H1 (cell line): Measurements from ENCODE around the gene SLC24A3. TPM values are rescaled to one million over a fixed set of nuclear protein-coding genes. Genes with fewer than 3 reads are reported as not detected.

Source experiments
- POLR2A ChIP-seq, 2 experiments: IDR thresholded peaks; 1 replicate in 1 of 2; 2 replicates in 1 of 2; pipeline ENCODE4 v1.6.1; 2011; ENCODE audit warnings: low read depth in 2 of 2, low read length in 2 of 2, mild to moderate bottlenecking in 2 of 2; ENCODE audit errors: control extremely low read depth in 1 of 2
- RNF2 ChIP-seq: fragments of 200-900, 300-1000 bp; sonication (generic); IDR thresholded peaks from 2 replicates; pipeline ENCODE4 v1.7.1; 2016; ENCODE audit warnings: borderline replicate concordance, low read depth, mild to moderate bottlenecking, antibody characterized with exemption, low read length; ENCODE audit not compliant: poor library complexity, severe bottlenecking; ENCODE audit errors: missing control alignments
- TBP ChIP-seq: IDR thresholded peaks from 2 replicates; pipeline ENCODE4 v1.6.1; 2011; ENCODE audit warnings: low read depth, low read length, improper control_type of control experiment
- TCF12 ChIP-seq: IDR thresholded peaks from 2 replicates; pipeline ENCODE4 v1.6.1; 2011; ENCODE audit warnings: low read depth, mild to moderate bottlenecking, low read length
- polyA plus RNA-seq, 7 experiments: library from polyadenylated mRNA; depleted of rRNA in 3 of 7; stranded (reverse) in 5 of 7; unstranded in 2 of 7; fragments of >200 nt in 5 of 7; fragments of 200-250 nt in 2 of 7; gene quantifications; 1 replicate in 5 of 7; 2 replicates in 1 of 7; 4 replicates in 1 of 7; pipeline versions ENCODE4 v1.2.1 to v1.2.3, GENCODE V29; 2011 to 2013; ENCODE audit warnings: missing spikeins in 2 of 7, mixed read lengths in 2 of 7
- total RNA-seq: library from RNA; stranded (reverse); fragmentation: NEBNext Ultra II Directional; extraction: Animal tissue kit (Norgen Biotek cat#: 25700); gene quantifications from 2 replicates; pipeline ENCODE4 v1.2.1, GENCODE V29; 2021
- TF ChIP-seq, protein P1 (sequence below), 3 experiments: IDR thresholded peaks; 1 replicate in 2 of 3; 2 replicates in 1 of 3; pipeline versions ENCODE4 v1.5.1 to v1.6.1; 2011; ENCODE audit warnings: low read length in 3 of 3, mild to moderate bottlenecking in 3 of 3, inconsistent platforms in 2 of 3, low read depth in 1 of 3, moderate library complexity in 1 of 3; ENCODE audit not compliant: insufficient read depth in 1 of 3; ENCODE audit errors: control extremely low read depth in 1 of 3

Gene SLC24A3
- total and polyA plus RNA-seq, 2 of the 8 experiments (the other 6 are each of a cell fraction or from before 2014, with no cell fraction given) = 4.5 to 6.3 TPM

DNA sequence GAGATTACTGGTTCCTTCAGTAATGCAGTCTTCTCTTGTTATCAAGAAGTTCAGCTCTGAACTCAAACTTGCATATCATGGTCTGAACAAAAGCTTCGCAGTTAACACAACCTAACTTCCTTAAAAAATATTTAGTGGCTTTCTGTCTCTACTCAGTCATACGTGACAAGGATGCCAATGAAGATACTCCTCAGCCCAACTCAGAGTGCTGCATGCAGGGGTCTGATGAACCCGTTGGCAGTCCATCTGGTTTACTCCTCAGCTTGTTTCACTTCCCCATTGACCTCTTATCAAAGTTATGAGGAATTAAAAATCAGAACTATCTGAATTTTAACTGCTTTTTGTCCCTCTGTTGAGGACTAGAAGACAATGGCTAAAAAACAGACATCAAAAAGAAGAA lies 489.0 kb downstream of the SLC24A3 start (continued):
- TF ChIP-seq, protein P1, sequence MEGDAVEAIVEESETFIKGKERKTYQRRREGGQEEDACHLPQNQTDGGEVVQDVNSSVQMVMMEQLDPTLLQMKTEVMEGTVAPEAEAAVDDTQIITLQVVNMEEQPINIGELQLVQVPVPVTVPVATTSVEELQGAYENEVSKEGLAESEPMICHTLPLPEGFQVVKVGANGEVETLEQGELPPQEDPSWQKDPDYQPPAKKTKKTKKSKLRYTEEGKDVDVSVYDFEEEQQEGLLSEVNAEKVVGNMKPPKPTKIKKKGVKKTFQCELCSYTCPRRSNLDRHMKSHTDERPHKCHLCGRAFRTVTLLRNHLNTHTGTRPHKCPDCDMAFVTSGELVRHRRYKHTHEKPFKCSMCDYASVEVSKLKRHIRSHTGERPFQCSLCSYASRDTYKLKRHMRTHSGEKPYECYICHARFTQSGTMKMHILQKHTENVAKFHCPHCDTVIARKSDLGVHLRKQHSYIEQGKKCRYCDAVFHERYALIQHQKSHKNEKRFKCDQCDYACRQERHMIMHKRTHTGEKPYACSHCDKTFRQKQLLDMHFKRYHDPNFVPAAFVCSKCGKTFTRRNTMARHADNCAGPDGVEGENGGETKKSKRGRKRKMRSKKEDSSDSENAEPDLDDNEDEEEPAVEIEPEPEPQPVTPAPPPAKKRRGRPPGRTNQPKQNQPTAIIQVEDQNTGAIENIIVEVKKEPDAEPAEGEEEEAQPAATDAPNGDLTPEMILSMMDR (IDR thresholded peaks at IDR 0.05; ENCODE audit: control extremely low read depth in 1 of 3, insufficient read depth in 1 of 3, low read depth in 1 of 3, low read length in 3 of 3) = no peak
- no peak for TF ChIP-seq POLR2A (IDR thresholded peaks at IDR 0.05; ENCODE audit: control extremely low read depth in 1 of 2, low read depth in 2 of 2, low read length in 2 of 2)
- no peak for TF ChIP-seq TBP
- no peak for TF ChIP-seq TCF12
- no peak for TF ChIP-seq RNF2
